ENCODE data around the gene OLFM3.

The OLFM3 gene

GRCh38 chr1:101875891-101876290, 120.8 kb downstream of the OLFM3 start:
- no peak overlapping the region for H3K4me3 ChIP-seq (replicated peaks; ENCODE audit: low read depth, low read length)
- H3K27me3 ChIP-seq (replicated peaks; ENCODE audit: control insufficient read depth, insufficient read depth, low read length): no peaks in the 10 kb centered on the region
- TF ChIP-seq CTCF (IDR thresholded peaks at IDR 0.05; ENCODE audit: insufficient read depth, low read length, poor library complexity, severe bottlenecking): no peak
- no peaks in the 10 kb centered on the region for H3K36me3 ChIP-seq (ENCODE audit: control insufficient read depth, insufficient read depth, low read length)
- DNase-seq (ENCODE audit: extremely low read depth, insufficient read length): no peak

- Histone ChIP-seq H3K36me3 (ENCODE audit: control insufficient read depth, insufficient read depth, low read length) (no peaks in the 10 kb centered on the region), H3K27me3 (replicated peaks; ENCODE audit: control insufficient read depth, insufficient read depth, low read length) (no peaks in the 10 kb centered on the region), H3K4me3 (replicated peaks; ENCODE audit: low read depth, low read length) (no peak overlapping the region)
- no peak for DNase-seq (ENCODE audit: extremely low read depth, insufficient read length)
- TF ChIP-seq CTCF (IDR thresholded peaks at IDR 0.05; ENCODE audit: insufficient read depth, low read length, poor library complexity, severe bottlenecking): no peak
Observed at GRCh38 chr1:101873672-101874071, 123.1 kb downstream of the OLFM3 start.

- H3K36me3 ChIP-seq (ENCODE audit: control insufficient read depth, insufficient read depth, low read length): no peaks in the 10 kb centered on the region
- H3K4me3 ChIP-seq (replicated peaks; ENCODE audit: low read depth, low read length): no peak overlapping the region
- H3K27me3 ChIP-seq (replicated peaks; ENCODE audit: control insufficient read depth, insufficient read depth, low read length): no peaks in the 10 kb centered on the region
- no peak for DNase-seq (ENCODE audit: extremely low read depth, insufficient read length)
- TF ChIP-seq CTCF (IDR thresholded peaks at IDR 0.05; ENCODE audit: insufficient read depth, low read length, poor library complexity, severe bottlenecking): no peak
Observed at GRCh38 chr1:101859941-101860340, 136.8 kb downstream of the OLFM3 start.

- TF ChIP-seq CTCF (IDR thresholded peaks at IDR 0.05; ENCODE audit: insufficient read depth, low read length, poor library complexity, severe bottlenecking): no peak
- H3K4me3 ChIP-seq (replicated peaks; ENCODE audit: low read depth, low read length): no peak overlapping the region
- no peaks in the 10 kb centered on the region for H3K36me3 ChIP-seq (ENCODE audit: control insufficient read depth, insufficient read depth, low read length)
- no peak for DNase-seq (ENCODE audit: extremely low read depth, insufficient read length)
- no peaks in the 10 kb centered on the region for H3K27me3 ChIP-seq (replicated peaks; ENCODE audit: control insufficient read depth, insufficient read depth, low read length)
Observed at GRCh38 chr1:101854271-101854670, 142.5 kb downstream of the OLFM3 start.

- H3K27me3 ChIP-seq (replicated peaks; ENCODE audit: control insufficient read depth, insufficient read depth, low read length): no peaks in the 10 kb centered on the region
- no peaks in the 10 kb centered on the region for H3K36me3 ChIP-seq (ENCODE audit: control insufficient read depth, insufficient read depth, low read length)
- TF ChIP-seq CTCF (IDR thresholded peaks at IDR 0.05; ENCODE audit: insufficient read depth, low read length, poor library complexity, severe bottlenecking): no peak
- no peak overlapping the region for H3K4me3 ChIP-seq (replicated peaks; ENCODE audit: low read depth, low read length)
- DNase-seq (ENCODE audit: extremely low read depth, insufficient read length): no peak
Observed at GRCh38 chr1:101852936-101853335, 143.8 kb downstream of the OLFM3 start.

GRCh38 chr1:101849356-101849755, 147.4 kb downstream of the OLFM3 start:
- Histone ChIP-seq H3K4me3 (replicated peaks; ENCODE audit: low read depth, low read length) (no peak overlapping the region), H3K36me3 (ENCODE audit: control insufficient read depth, insufficient read depth, low read length) (no peaks in the 10 kb centered on the region), H3K27me3 (replicated peaks; ENCODE audit: control insufficient read depth, insufficient read depth, low read length) (no peaks in the 10 kb centered on the region)
- DNase-seq (ENCODE audit: extremely low read depth, insufficient read length): no peak
- TF ChIP-seq CTCF (IDR thresholded peaks at IDR 0.05; ENCODE audit: insufficient read depth, low read length, poor library complexity, severe bottlenecking): no peak
